ENCODE data around the gene MRTO4. TPM values are rescaled to one million over a fixed set of nuclear protein-coding genes. Genes with fewer than 3 reads are reported as not detected.
"Not testable (repeated sequence)": the region's sequence is repeated elsewhere in the genome, so short reads cannot be mapped to it uniquely, and the experiment has no call there.

MRTO4 gene
- total RNA-seq, 1 donor = 18.5 TPM

DNA sequence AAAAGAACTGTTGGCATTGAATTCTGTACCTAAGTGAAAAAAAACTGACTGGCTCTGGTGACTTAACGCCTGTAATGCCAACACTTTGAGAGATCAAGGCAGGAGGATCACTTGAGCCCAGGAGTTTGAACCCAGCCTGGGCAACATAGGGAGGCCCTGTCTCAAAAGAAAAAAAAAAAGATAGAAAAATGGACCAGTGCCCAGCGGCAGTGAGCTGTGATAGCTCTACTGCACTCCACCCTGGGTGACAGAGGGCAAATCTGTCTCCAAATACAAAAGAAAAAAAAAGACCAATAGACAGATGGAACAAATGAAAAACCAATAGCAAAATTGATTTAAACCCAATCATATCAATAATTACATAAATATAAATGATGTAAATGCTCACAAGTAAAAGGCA, 37.6 kb downstream of the MRTO4 start:
- no peaks in the 10 kb centered on the region for H3K79me2 ChIP-seq (ENCODE audit: insufficient read depth, low read length)
- H3K4me3 ChIP-seq (ENCODE audit: insufficient read depth, low read length) = peak overlapping the region; percentile 73
- DNase-seq (ENCODE audit: insufficient read length, low spot score, missing footprints) = no peak
- peaks cover 1% of the 10 kb centered on the region for H3K36me3 ChIP-seq (ENCODE audit: insufficient read depth, low read length)
- peaks cover under 1% of the 10 kb centered on the region for H3K9me3 ChIP-seq (ENCODE audit: low read depth, low read length)
- TF ChIP-seq, protein P1, sequence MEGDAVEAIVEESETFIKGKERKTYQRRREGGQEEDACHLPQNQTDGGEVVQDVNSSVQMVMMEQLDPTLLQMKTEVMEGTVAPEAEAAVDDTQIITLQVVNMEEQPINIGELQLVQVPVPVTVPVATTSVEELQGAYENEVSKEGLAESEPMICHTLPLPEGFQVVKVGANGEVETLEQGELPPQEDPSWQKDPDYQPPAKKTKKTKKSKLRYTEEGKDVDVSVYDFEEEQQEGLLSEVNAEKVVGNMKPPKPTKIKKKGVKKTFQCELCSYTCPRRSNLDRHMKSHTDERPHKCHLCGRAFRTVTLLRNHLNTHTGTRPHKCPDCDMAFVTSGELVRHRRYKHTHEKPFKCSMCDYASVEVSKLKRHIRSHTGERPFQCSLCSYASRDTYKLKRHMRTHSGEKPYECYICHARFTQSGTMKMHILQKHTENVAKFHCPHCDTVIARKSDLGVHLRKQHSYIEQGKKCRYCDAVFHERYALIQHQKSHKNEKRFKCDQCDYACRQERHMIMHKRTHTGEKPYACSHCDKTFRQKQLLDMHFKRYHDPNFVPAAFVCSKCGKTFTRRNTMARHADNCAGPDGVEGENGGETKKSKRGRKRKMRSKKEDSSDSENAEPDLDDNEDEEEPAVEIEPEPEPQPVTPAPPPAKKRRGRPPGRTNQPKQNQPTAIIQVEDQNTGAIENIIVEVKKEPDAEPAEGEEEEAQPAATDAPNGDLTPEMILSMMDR (IDR thresholded peaks at IDR 0.05; ENCODE audit: extremely low read depth, low read depth, low read length) = no peak
- H3K27me3 ChIP-seq (ENCODE audit: insufficient read depth, low read length) = no peaks in the 10 kb centered on the region
- peak overlapping the region; percentile 92 for H3K4me2 ChIP-seq (ENCODE audit: insufficient read depth, low read length)
- peak overlapping the region; percentile 86 for H2AFZ ChIP-seq (ENCODE audit: low read length)
- no peaks in the 10 kb centered on the region for H4K20me1 ChIP-seq (ENCODE audit: insufficient read depth, low read length)
- no peak overlapping the region for H3K27ac ChIP-seq (ENCODE audit: low read depth, low read length)
- H3K4me1 ChIP-seq (ENCODE audit: insufficient read depth, low read length) = peaks cover 8% of the 10 kb centered on the region

DNA sequence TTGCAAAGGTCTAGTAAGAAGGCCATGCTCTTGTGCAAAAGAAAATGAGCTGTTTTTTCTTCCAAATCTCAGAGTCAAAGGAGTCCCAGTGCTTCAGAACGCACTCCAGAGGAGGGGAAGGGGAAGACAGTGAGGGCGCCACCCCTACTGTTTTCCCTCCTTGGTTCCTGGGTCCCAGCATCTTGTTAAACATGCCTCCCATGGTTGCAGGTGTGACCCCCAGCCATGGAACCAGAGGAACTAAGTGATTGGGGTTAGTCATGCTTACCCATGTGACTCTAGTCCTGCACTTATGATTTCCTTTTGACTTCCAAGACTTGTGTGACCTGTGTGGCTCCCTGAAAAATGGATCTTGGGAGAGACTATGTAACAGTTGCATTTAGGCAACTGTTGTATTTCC, 43.0 kb downstream of the MRTO4 start:
- TF ChIP-seq, protein P1 (IDR thresholded peaks at IDR 0.05; ENCODE audit: extremely low read depth, low read depth, low read length) = no peak
- H3K27me3 ChIP-seq (ENCODE audit: insufficient read depth, low read length) = no peaks in the 10 kb centered on the region
- peaks cover 7% of the 10 kb centered on the region for H3K36me3 ChIP-seq (ENCODE audit: insufficient read depth, low read length)
- H3K79me2 ChIP-seq (ENCODE audit: insufficient read depth, low read length) = no peaks in the 10 kb centered on the region
- H3K4me3 ChIP-seq (ENCODE audit: insufficient read depth, low read length) = no peak overlapping the region
- H2AFZ ChIP-seq (ENCODE audit: low read length) = no peak overlapping the region
- DNase-seq (ENCODE audit: insufficient read length, low spot score, missing footprints) = no peak
- H3K4me2 ChIP-seq (ENCODE audit: insufficient read depth, low read length) = no peak overlapping the region
- peaks cover 8% of the 10 kb centered on the region for H3K4me1 ChIP-seq (ENCODE audit: insufficient read depth, low read length)
- H3K9me3 ChIP-seq (ENCODE audit: low read depth, low read length) = peaks cover 8% of the 10 kb centered on the region
- H4K20me1 ChIP-seq (ENCODE audit: insufficient read depth, low read length) = no peaks in the 10 kb centered on the region
- H3K27ac ChIP-seq (ENCODE audit: low read depth, low read length) = no peak overlapping the region

DNA sequence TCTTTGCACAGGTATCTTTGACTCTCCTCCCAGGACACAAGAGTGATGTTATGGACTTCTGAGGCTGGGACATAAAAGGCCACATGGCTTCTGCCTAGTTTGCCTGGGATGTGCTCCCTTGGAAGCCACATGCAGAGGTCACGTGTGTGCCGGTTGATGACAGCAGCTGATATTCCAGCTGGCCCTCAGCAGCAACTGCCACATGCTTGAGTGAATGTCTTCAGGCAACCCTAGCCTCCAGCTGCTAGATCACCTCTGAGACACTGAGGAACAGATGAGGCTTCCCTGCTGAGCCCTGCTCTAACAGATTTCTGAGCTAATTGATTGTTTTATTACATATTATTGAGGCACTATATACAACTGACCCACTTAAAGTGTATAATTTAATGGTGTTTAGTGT, 48.6 kb downstream of the MRTO4 start:
- H3K27me3 ChIP-seq (ENCODE audit: insufficient read depth, low read length) = no peaks in the 10 kb centered on the region
- TF ChIP-seq, protein P1 (IDR thresholded peaks at IDR 0.05; ENCODE audit: extremely low read depth, low read depth, low read length) = no peak
- H3K4me1 ChIP-seq (ENCODE audit: insufficient read depth, low read length) = no peaks in the 10 kb centered on the region
- H2AFZ ChIP-seq (ENCODE audit: low read length) = no peak overlapping the region
- H3K4me2 ChIP-seq (ENCODE audit: insufficient read depth, low read length) = no peak overlapping the region
- H3K36me3 ChIP-seq (ENCODE audit: insufficient read depth, low read length) = peaks cover 34% of the 10 kb centered on the region
- H3K4me3 ChIP-seq (ENCODE audit: insufficient read depth, low read length) = no peak overlapping the region
- no peak overlapping the region for H3K27ac ChIP-seq (ENCODE audit: low read depth, low read length)
- H4K20me1 ChIP-seq (ENCODE audit: insufficient read depth, low read length) = no peaks in the 10 kb centered on the region
- no peaks in the 10 kb centered on the region for H3K79me2 ChIP-seq (ENCODE audit: insufficient read depth, low read length)
- DNase-seq (ENCODE audit: insufficient read length, low spot score, missing footprints) = no peak
- H3K9me3 ChIP-seq (ENCODE audit: low read depth, low read length) = no peaks in the 10 kb centered on the region

DNA sequence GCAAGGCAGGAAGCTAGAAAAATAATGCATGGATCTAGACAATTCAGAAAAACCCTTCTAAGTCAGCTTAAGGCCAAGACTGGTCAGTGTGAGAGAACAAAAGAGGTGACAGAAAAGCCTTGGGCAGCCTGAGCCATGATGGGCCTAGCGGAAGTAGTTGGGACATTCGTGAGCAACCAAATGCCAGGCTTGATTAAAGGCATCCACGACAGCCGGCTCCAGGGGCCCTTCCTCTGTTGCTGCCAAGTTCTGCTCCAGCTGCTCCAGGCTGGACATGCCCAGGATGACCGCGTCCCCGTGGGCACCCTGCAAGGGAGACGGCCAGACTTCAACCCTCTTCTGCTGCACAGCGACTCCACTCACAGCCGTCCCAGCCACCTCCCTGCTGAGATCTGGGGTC, 52.5 kb downstream of the MRTO4 start:
- H3K36me3 ChIP-seq (ENCODE audit: insufficient read depth, low read length) = peaks cover 65% of the 10 kb centered on the region
- H3K27ac ChIP-seq (ENCODE audit: low read depth, low read length); H2AFZ ChIP-seq (ENCODE audit: low read length); H3K9me3 ChIP-seq (ENCODE audit: low read depth, low read length); H3K27me3 ChIP-seq (ENCODE audit: insufficient read depth, low read length); H3K4me3 ChIP-seq (ENCODE audit: insufficient read depth, low read length); H3K4me1 ChIP-seq (ENCODE audit: insufficient read depth, low read length); DNase-seq (ENCODE audit: insufficient read length, low spot score, missing footprints); H3K4me2 ChIP-seq (ENCODE audit: insufficient read depth, low read length); H4K20me1 ChIP-seq (ENCODE audit: insufficient read depth, low read length): not testable (repeated sequence)
- peaks cover 13% of the 10 kb centered on the region for H3K79me2 ChIP-seq (ENCODE audit: insufficient read depth, low read length)
